Subcutaneous adipose tissue (tissue), 4 donors: ENCODE measurements around the gene CYP4F12. TPM values are rescaled to one million over a fixed set of nuclear protein-coding genes. Genes with fewer than 3 reads are reported as not detected.

Experiments used
- CTCF ChIP-seq: fragments of 450-650 bp; IDR thresholded peaks from one replicate; pipeline ENCODE4 v1.5.1; 2016; ENCODE audit warnings: low read depth, mild to moderate bottlenecking, control low read depth, antibody characterized with exemption, moderate library complexity
- total RNA-seq, 4 donors: library from RNA; depleted of rRNA; stranded (reverse); fragments of >200 nt; gene quantifications; one replicate each; pipeline ENCODE4 v1.1.0, GENCODE V29; 2016

CYP4F12 gene
- total RNA-seq, 4 donors from 2014 or later = 5.5 to 21.9 (median 19.1) TPM

GRCh38 chr19:15722956-15723355, 50.1 kb downstream of the CYP4F12 start:
- TF ChIP-seq CTCF = no peak

- TF ChIP-seq CTCF = no peak
These were observed 54.8 kb downstream of the CYP4F12 start, which contains the start of gene OR10H2 for GRCh38 chr19:15727724-15728123. Gene OR10H2, plus strand, starts transcription at chr19:15728024. Its CDS starts 20 bp downstream, at chr19:15728044.

GRCh38 chr19:15730538-15730937, 57.7 kb downstream of the CYP4F12 start:
- TF ChIP-seq CTCF = no peak

DNA sequence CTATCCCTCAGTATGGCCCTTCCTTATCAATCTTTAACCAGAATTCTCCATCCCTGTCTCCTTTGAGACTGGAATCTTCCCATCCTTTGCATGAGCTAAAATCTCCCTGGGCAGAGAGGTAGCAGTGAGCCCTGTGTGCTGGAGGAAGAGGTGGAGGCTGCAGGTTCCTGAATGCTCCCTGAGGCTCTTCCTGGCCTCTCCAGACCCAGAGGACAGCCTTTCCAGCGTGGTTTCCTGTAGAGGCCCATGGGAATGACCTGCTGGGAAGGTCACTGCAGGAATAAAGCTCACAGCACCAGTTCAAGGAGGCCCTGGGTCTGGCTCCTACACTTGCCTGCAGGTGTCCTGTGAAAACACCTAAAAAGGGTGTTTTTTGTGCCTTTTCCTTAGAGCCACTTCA, 59.5 kb downstream of the CYP4F12 start:
- TF ChIP-seq CTCF = no peak

GRCh38 chr19:15733895-15734294, 61.0 kb downstream of the CYP4F12 start:
- TF ChIP-seq CTCF = no peak

DNA sequence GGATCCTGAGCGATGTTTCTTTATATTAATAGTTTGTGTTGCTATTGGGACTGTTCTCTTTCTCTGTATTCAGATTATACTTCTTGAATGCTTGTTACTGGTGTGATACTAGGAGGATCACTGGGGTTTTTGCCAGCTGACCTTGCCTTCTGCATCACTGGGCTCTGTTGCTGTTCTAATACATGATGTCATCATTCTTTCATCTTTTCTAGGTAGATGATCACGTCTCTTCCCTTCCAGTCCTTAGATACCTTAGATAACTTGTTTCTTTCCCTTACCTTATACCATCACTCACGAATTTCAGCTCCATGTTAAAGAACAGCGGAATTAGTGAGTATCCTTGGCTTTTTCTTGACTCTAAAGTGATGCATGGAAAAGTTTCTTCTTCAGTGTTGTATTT, 64.8 kb downstream of the CYP4F12 start, which contains the start of gene OR10H3:
Gene OR10H3, plus strand, starts transcription at position 264 of the 400 bp plus-strand sequence. CDS start 3,408 bp downstream, outside the sequence.
- no peak for TF ChIP-seq CTCF

GRCh38 chr19:15740785-15741184, 67.9 kb downstream of the CYP4F12 start:
- TF ChIP-seq CTCF = no peak

Other genes with a start within 250 kb of the CYP4F12 start
- gene WIZ, start 223.1 kb upstream of the CYP4F12 start, total RNA-seq = 10 to 100 TPM; 14.8 to 48.2 (median 20.0) TPM
- 1 to 10 TPM in 2 of 4 donors, under 1 TPM in 2; 0.33 to 7.0 (median 2.0) TPM for gene RASAL3, start 208.5 kb upstream of the CYP4F12 start, total RNA-seq
- not detected for gene PGLYRP2, start 193.6 kb upstream of the CYP4F12 start, total RNA-seq
- gene CYP4F22, start 164.6 kb upstream of the CYP4F12 start, total RNA-seq = 1 to 10 TPM in 2 of 4 donors, under 1 TPM in 2; 0.33 to 5.9 (median 1.2) TPM
- not detected for gene CYP4F8, start 57.9 kb upstream of the CYP4F12 start, total RNA-seq
- gene CYP4F3, start 32.2 kb upstream of the CYP4F12 start, total RNA-seq = under 1 TPM in 2 of 4 donors, not detected in 2; 0.33 to 0.94 TPM
- not detected for gene OR10H2, start 54.9 kb downstream of the CYP4F12 start, total RNA-seq
- not detected for gene OR10H3, start 64.9 kb downstream of the CYP4F12 start, total RNA-seq
- not detected for gene OR10H5, start 114.6 kb downstream of the CYP4F12 start, total RNA-seq
- not detected for gene OR10H1, start 142.6 kb downstream of the CYP4F12 start, total RNA-seq
- not detected for gene CYP4F2, start 225.0 kb downstream of the CYP4F12 start, total RNA-seq